Caco-2 (cell line): ENCODE results near the gene ADAP2. TPM values are rescaled to one million over a fixed set of nuclear protein-coding genes. Genes with fewer than 3 reads are reported as not detected.

Experiments
- BruUV-seq: library from RNA; stranded (reverse); fragments of 400-500 nt; replicated peaks from 2 replicates; lab custom pipeline; 2021; lab: Mats Ljungman, UMichigan
- CTCF ChIA-PET: fragments of 300-600 bp; sonication (Branson Sonifier 250); formaldehyde crosslinking; loops from one replicate; lab custom pipeline; 2022; ENCODE audit warnings: antibody characterized with exemption; lab: Charles Lee
- POLR2A ChIA-PET: fragments of 300-600 bp; sonication (Branson Sonifier 250); formaldehyde crosslinking; loops from one replicate; lab custom pipeline; 2022; ENCODE audit warnings: antibody characterized with exemption; lab: Charles Lee
- DNase-seq, 2 experiments: peaks; one replicate each; pipeline versions ENCODE4 v3.0.0 to v3.0.0-alpha.2; 2020 to 2022
- H3K27me3 ChIP-seq: replicated peaks from 2 replicates; pipeline ENCODE4 v1.6.0; 2011; ENCODE audit warnings: low read length; ENCODE audit not compliant: control insufficient read depth, insufficient read depth
- H3K36me3 ChIP-seq: 2 replicates; pipeline ENCODE4 v1.5.1; 2011; ENCODE audit warnings: low read length; ENCODE audit not compliant: control insufficient read depth, insufficient read depth
- H3K4me1 ChIP-seq: fragments of 250-450 bp; sonication (Bioruptor Pico); 2 replicates; pipeline ENCODE4 v1.5.1; 2020; ENCODE audit warnings: mild to moderate bottlenecking
- H3K4me3 ChIP-seq: 2 replicates; pipeline ENCODE4 v1.5.1; 2011; ENCODE audit warnings: low read depth, mild to moderate bottlenecking, control low read depth, low read length
- H3K9me3 ChIP-seq: fragments of 250-450 bp; sonication (Bioruptor Pico); 2 replicates; pipeline ENCODE4 v1.5.1; 2020; ENCODE audit warnings: mild to moderate bottlenecking, moderate library complexity
- H3K27ac Mint-ChIP-seq: one replicate; pipeline ENCODE4 v1.8.0; 2022; ENCODE audit warnings: mixed read lengths; ENCODE audit not compliant: unreplicated experiment
- H3K27me3 Mint-ChIP-seq: one replicate; pipeline ENCODE4 v1.8.0; 2022; ENCODE audit warnings: mixed read lengths; ENCODE audit not compliant: insufficient read depth, unreplicated experiment
- H3K36me3 Mint-ChIP-seq: one replicate; pipeline ENCODE4 v1.8.0; 2022; ENCODE audit warnings: mild to moderate bottlenecking, mixed read lengths; ENCODE audit not compliant: insufficient read depth, unreplicated experiment
- H3K4me1 Mint-ChIP-seq: one replicate; pipeline ENCODE4 v1.8.0; 2022; ENCODE audit warnings: low read depth, mixed read lengths; ENCODE audit not compliant: unreplicated experiment
- H3K4me3 Mint-ChIP-seq: one replicate; pipeline ENCODE4 v1.8.0; 2022; ENCODE audit warnings: mild to moderate bottlenecking, moderate library complexity, mixed read lengths; ENCODE audit not compliant: unreplicated experiment
- H3K9me3 Mint-ChIP-seq: one replicate; pipeline ENCODE4 v1.8.0; 2022; ENCODE audit warnings: mixed read lengths; ENCODE audit not compliant: unreplicated experiment
- CTCF ChIP-seq, 2 experiments: fragments of 200-600 bp in 1 of 2; IDR thresholded peaks; 1 replicate in 1 of 2; 2 replicates in 1 of 2; pipeline versions ENCODE4 v1.5.1 to v1.8.0; 2011 to 2022; ENCODE audit warnings: antibody characterized with exemption in 1 of 2, control low read depth in 1 of 2, inconsistent platforms in 1 of 2, low read depth in 1 of 2, low read length in 1 of 2, mild to moderate bottlenecking in 1 of 2, moderate library complexity in 1 of 2; ENCODE audit not compliant: insufficient read depth in 1 of 2, severe bottlenecking in 1 of 2, unreplicated experiment in 1 of 2
- intact Hi-C: fragments of 100-400 bp; cut with micrococcal nuclease; formaldehyde crosslinking; loops from one replicate; pipeline ENCODE4 v1.10.0; 2022; ENCODE audit not compliant: unreplicated experiment
- total RNA-seq: library from RNA; stranded (reverse); gene quantifications from 2 replicates; pipeline ENCODE4 v1.2.3, GENCODE V29; 2022

The ADAP2 gene
- total RNA-seq, 1 experiment from 2014 or later, result 3.1 TPM

GRCh38 chr17:30913955-30914354 lies 7.8 kb upstream of the ADAP2 start:
- no peaks in the 10 kb centered on the region for H3K36me3 Mint-ChIP-seq
- no peak overlapping the region for H3K4me3 Mint-ChIP-seq
- intact Hi-C loops, result no loop called here
- H3K9me3 Mint-ChIP-seq, result no peaks in the 10 kb centered on the region
- Histone ChIP-seq H3K4me3 (no peak overlapping the region), H3K4me1 (no peaks in the 10 kb centered on the region), H3K9me3 (no peaks in the 10 kb centered on the region), H3K36me3 (no peaks in the 10 kb centered on the region), H3K27me3 (no peaks in the 10 kb centered on the region; the same call in 1 of the 2 replicates)
- DNase-seq, result no peak
- POLR2A ChIA-PET, result no interaction called here
- TF ChIP-seq CTCF (IDR thresholded peaks at IDR 0.05; ENCODE audit: insufficient read depth in 1 of 2, low read depth in 1 of 2, low read length in 1 of 2, severe bottlenecking in 1 of 2, unreplicated experiment in 1 of 2), result no peak
- BruUV-seq, result no TSS peak
- H3K27me3 Mint-ChIP-seq, result peaks cover 3% of the 10 kb centered on the region
- H3K4me1 Mint-ChIP-seq, result peaks cover 11% of the 10 kb centered on the region
- CTCF ChIA-PET, result no interaction called here
- H3K27ac Mint-ChIP-seq, result no peak overlapping the region

DNA sequence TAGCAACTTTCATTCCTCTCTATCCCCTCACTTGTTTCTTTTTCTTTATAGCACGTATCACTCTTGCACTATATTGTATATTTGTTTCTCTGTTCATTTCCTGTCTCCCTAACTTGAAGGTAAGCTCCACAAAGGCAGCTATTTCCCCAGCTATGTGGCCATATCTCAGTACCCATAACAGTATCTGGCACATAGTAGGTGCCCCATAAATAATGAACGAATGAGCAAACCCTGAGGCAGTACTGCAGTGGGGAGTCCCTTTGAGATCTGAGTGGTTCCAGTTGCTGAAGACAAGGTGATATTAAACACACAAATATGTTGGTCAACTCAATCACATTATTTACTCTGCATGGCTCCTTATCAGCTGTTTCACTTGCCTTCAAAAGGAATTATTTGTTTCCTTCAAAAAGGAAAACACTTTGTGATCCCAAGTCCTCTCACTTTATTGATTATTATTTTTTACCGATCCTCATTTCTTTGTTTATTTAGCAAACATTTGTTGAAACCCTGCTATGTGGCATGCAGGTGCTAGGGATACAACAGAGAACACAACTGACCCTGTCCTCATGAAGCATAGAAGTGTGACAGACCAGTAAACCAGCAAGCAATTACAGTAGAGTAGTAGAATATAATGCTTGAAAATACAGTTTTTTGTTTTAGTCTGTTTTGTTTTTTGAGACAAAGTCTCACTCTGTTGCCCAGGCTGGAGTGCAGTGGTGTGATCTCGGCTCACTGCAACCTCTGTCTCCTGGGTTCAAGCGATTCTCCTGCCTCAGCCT lies 5.7 kb upstream of the ADAP2 start:
- Histone ChIP-seq H3K4me3 (no peak overlapping the region), H3K9me3 (no peaks in the 10 kb centered on the region), H3K27me3 (no peaks in the 10 kb centered on the region; the same call in 1 of the 2 replicates), H3K4me1 (no peaks in the 10 kb centered on the region), H3K36me3 (no peaks in the 10 kb centered on the region)
- DNase-seq, result no peak
- Mint-ChIP-seq H3K27ac (no peak overlapping the region), H3K9me3 (no peaks in the 10 kb centered on the region), H3K27me3 (peaks cover 8% of the 10 kb centered on the region), H3K4me1 (peaks cover 16% of the 10 kb centered on the region), H3K36me3 (no peaks in the 10 kb centered on the region), H3K4me3 (no peak overlapping the region)
- TF ChIP-seq CTCF (IDR thresholded peaks at IDR 0.05; ENCODE audit: insufficient read depth in 1 of 2, low read depth in 1 of 2, low read length in 1 of 2, severe bottlenecking in 1 of 2, unreplicated experiment in 1 of 2), result no peak
- intact Hi-C loops, result no loop called here
- CTCF ChIA-PET, result no interaction called here
- BruUV-seq, result no TSS peak
- POLR2A ChIA-PET, result interaction anchor here (0.6 kb wide), 1 partner anchor 24 kb away, joined by 8 read pairs; no protein-coding TSS in a partner anchor

DNA sequence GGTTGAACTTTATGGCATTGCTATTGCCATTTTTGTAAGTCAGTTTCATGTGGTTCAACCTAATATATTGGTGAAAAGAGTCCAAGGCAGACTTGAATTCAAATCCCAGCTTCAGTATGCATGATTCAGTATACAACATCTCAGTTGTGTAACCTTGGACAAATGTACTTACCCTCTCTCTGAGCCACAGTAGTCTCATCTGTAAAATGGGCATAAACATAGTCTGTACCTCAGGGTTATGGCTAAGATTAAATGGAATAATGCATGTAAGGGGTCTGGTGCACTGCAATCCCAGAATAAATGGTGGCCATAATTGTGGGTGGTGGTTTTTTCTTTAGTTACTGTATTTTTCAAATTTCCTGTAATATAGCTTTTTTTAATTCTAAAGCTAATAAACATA lies 4.7 kb upstream of the ADAP2 start:
- BruUV-seq, result no TSS peak
- H3K9me3 Mint-ChIP-seq, result no peaks in the 10 kb centered on the region
- H3K27me3 Mint-ChIP-seq, result peaks cover 8% of the 10 kb centered on the region
- no peaks in the 10 kb centered on the region for H3K36me3 Mint-ChIP-seq
- H3K36me3 ChIP-seq, result no peaks in the 10 kb centered on the region
- no peak overlapping the region for H3K4me3 ChIP-seq
- no peak for TF ChIP-seq CTCF (IDR thresholded peaks at IDR 0.05; ENCODE audit: insufficient read depth in 1 of 2, low read depth in 1 of 2, low read length in 1 of 2, severe bottlenecking in 1 of 2, unreplicated experiment in 1 of 2)
- no peak overlapping the region for H3K27ac Mint-ChIP-seq
- intact Hi-C loops, result no loop called here
- CTCF ChIA-PET, result no interaction called here
- H3K4me1 Mint-ChIP-seq, result peaks cover 21% of the 10 kb centered on the region
- H3K4me3 Mint-ChIP-seq, result no peak overlapping the region
- no peaks in the 10 kb centered on the region; the same call in 1 of the 2 replicates for H3K27me3 ChIP-seq
- POLR2A ChIA-PET, result no interaction called here
- no peaks in the 10 kb centered on the region for H3K9me3 ChIP-seq
- H3K4me1 ChIP-seq, result no peaks in the 10 kb centered on the region
- no peak for DNase-seq
